Erythroblast (primary cell): ENCODE data around the gene FKBP2.

ENCODE experiments used
- GATA1 ChIP-seq: IDR thresholded peaks from 2 replicates; pipeline ENCODE4 v1.6.1; 2011; ENCODE audit warnings: low read depth, mild to moderate bottlenecking, control low read depth, low read length, moderate library complexity
- POLR2A ChIP-seq: IDR thresholded peaks from 2 replicates; pipeline ENCODE4 v1.6.1; 2011; ENCODE audit warnings: mild to moderate bottlenecking, low read length

GRCh38 chr11:64207256-64208085, 33.4 kb upstream of the FKBP2 start:
- peak; percentile 80 for TF ChIP-seq POLR2A
- no peak for TF ChIP-seq GATA1
